Measurements from ENCODE around the gene PLA2G6.

- TF ChIP-seq CTCF (IDR thresholded peaks at IDR 0.05), result no peak
- TF ChIP-seq POLR2A (IDR thresholded peaks at IDR 0.05), result no peak
- TF ChIP-seq POLR2AphosphoS5 (IDR thresholded peaks at IDR 0.05), result peak in 2 of 3 donors; percentile 36 to 47
Measured at GRCh38 chr22:38187413-38188212, 6.0 kb upstream of the PLA2G6 start.

Data from breast epithelium (tissue), 3 donors.